Spleen (tissue), 11 donors: ENCODE results near the gene GNL3. TPM values are rescaled to one million over a fixed set of nuclear protein-coding genes. Genes with fewer than 3 reads are reported as not detected.

Experiments used
- DNase-seq: peaks from one replicate; pipeline ENCODE4 v3.0.0-alpha.2; 2020
- H3K27ac ChIP-seq, 8 donors: fragments of 200-600 bp; sonication (generic) in 7 of 8; 1 replicate in 4 of 8; 2 replicates in 4 of 8; pipeline versions ENCODE4 v1.5.0 to v1.8.0; 2016 to 2021; ENCODE audit warnings: inconsistent platforms in 4 of 8, mild to moderate bottlenecking in 4 of 8, moderate library complexity in 1 of 8
- H3K27me3 ChIP-seq, 7 donors: fragments of 200-600 bp; sonication (generic) in 6 of 7; replicated peaks in 1 of 7; 1 replicate in 4 of 7; 2 replicates in 3 of 7; pipeline versions ENCODE4 v1.5.0 to v1.8.0; 2016 to 2021; ENCODE audit warnings: inconsistent platforms in 3 of 7, mild to moderate bottlenecking in 1 of 7
- H3K36me3 ChIP-seq, 6 donors: fragments of 200-600 bp; sonication (generic) in 5 of 6; 1 replicate in 4 of 6; 2 replicates in 2 of 6; pipeline versions ENCODE4 v1.5.0 to v1.8.0; 2016 to 2021; ENCODE audit warnings: inconsistent platforms in 2 of 6
- H3K4me1 ChIP-seq, 6 donors: fragments of 200-600 bp; sonication (generic) in 5 of 6; 1 replicate in 3 of 6; 2 replicates in 3 of 6; pipeline versions ENCODE4 v1.5.0 to v1.8.0; 2016 to 2021; ENCODE audit warnings: inconsistent platforms in 3 of 6
- H3K4me3 ChIP-seq, 8 donors: fragments of 200-600 bp; sonication (generic) in 7 of 8; 1 replicate in 4 of 8; 2 replicates in 4 of 8; pipeline versions ENCODE4 v1.5.0 to v1.8.0; 2016 to 2021; ENCODE audit warnings: inconsistent platforms in 4 of 8, mild to moderate bottlenecking in 4 of 8, moderate library complexity in 2 of 8
- H3K9me3 ChIP-seq, 8 donors: fragments of 200-600 bp; sonication (generic) in 7 of 8; 1 replicate in 4 of 8; 2 replicates in 4 of 8; pipeline versions ENCODE4 v1.5.0 to v1.8.0; 2016 to 2021; ENCODE audit warnings: inconsistent platforms in 4 of 8
- POLR2A ChIP-seq, 3 donors: fragments of 450-650 bp; IDR thresholded peaks; one replicate each; pipeline ENCODE4 v1.5.1; 2017; ENCODE audit warnings: antibody characterized with exemption in 3 of 3, mild to moderate bottlenecking in 1 of 3
- POLR2AphosphoS5 ChIP-seq, 3 donors: sonication (generic); formaldehyde crosslinking; IDR thresholded peaks; one replicate each; pipeline ENCODE4 v1.5.1; 2017; ENCODE audit warnings: antibody characterized with exemption in 3 of 3
- WGBS, 5 donors: extraction: QIAGEN DNeasy Blood & Tissue Kit in 3 of 5; methylation state at CpG; one replicate each; pipeline versions ENCODE4 v1.1.5 to v1.1.7; 2013 to 2018; 5-methylcytosine and 5-hydroxymethylcytosine counted together
- intact Hi-C: fragments of 100-400 bp; cut with DNase I; formaldehyde crosslinking; loops from one replicate; pipeline ENCODE4 v1.15.0; 2023; ENCODE audit warnings: low total_unique reads
- polyA plus RNA-seq, 3 donors: library from polyadenylated mRNA; stranded (reverse); fragments of 200-250 nt; gene quantifications; one replicate each; pipeline ENCODE4 v1.2.1, GENCODE V29; 2013
- total RNA-seq, 7 donors: library from RNA; depleted of rRNA in 3 of 7; stranded (reverse); fragments of >200 nt in 3 of 7; fragmentation: NEBNext Ultra II Directional in 4 of 7; extraction: Animal tissue kit (Norgen Biotek cat#: 25700) in 4 of 7; gene quantifications; one replicate each; pipeline versions ENCODE4 v1.1.0 to v1.2.1, GENCODE V29; 2016 to 2021
- TF ChIP-seq, protein P1 (sequence below), 11 experiments: fragments of 200-600 bp in 7 of 11; fragments of 450-650 bp in 4 of 11; sonication (generic) in 4 of 11; IDR thresholded peaks in 8 of 11; conservative IDR thresholded peaks in 3 of 11; 1 replicate in 7 of 11; 2 replicates in 4 of 11; pipeline versions ENCODE4 v1.4.0 to v1.8.0; 2016 to 2021; ENCODE audit warnings: antibody characterized with exemption in 11 of 11, inconsistent platforms in 4 of 11, mild to moderate bottlenecking in 1 of 11
- donor health status: healthy with polysubstance abuse.
- donor health status: DM: no; HTN: no; CAD: no; lungs with moderate emphysema.
- donor health status: DM: no; HTN: no; CAD: no.
- donor health status: Bipolar disorder and iron deficiency.
- donor health status: healthy.
- donor health status: DM: no; HTN: no; CAD: no.
- donor health status: DM: yes; HTN: yes; CAD: no.

The GNL3 gene
- total and polyA plus RNA-seq, 10 donors, result 49.8 to 87.8 (median 67.7) TPM

DNA sequence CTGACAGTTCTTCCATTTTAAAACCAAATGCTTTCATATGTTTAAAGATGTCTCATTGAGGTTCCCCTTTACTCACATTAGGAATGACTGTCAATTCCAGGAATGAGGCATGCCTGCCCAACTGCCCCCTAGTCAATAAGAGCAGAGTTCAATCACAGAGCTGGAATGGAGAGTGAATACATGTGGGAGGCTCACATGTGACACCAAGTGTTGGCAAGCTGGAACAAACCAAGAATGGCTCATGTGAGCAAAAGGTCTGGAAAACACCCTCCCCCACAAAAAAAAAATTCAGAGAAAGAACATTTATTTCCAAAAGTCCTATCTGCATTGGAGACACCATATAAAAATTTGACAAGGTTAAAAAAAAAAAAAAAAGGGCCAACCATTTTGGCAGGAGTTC lies 3.8 kb upstream of the GNL3 start:
- peaks cover 4 to 58% (median 22%) of the 10 kb centered on the region in 6 donors for H3K36me3 ChIP-seq
- DNase-seq, result no peak
- H3K27me3 ChIP-seq, result no peaks in the 10 kb centered on the region
- H3K4me1 ChIP-seq, result peaks cover 28 to 82% (median 67%) of the 10 kb centered on the region in 6 donors
- peak overlapping the region; percentile 0 to 76 (median 64) for H3K27ac ChIP-seq
- intact Hi-C loops, result no loop called here
- H3K4me3 ChIP-seq, result peak overlapping the region in 1 of 8 donors; percentile 1
- peak in 1 of 3 donors; percentile 48 for TF ChIP-seq POLR2AphosphoS5 (IDR thresholded peaks at IDR 0.05)
- TF ChIP-seq, protein P1, sequence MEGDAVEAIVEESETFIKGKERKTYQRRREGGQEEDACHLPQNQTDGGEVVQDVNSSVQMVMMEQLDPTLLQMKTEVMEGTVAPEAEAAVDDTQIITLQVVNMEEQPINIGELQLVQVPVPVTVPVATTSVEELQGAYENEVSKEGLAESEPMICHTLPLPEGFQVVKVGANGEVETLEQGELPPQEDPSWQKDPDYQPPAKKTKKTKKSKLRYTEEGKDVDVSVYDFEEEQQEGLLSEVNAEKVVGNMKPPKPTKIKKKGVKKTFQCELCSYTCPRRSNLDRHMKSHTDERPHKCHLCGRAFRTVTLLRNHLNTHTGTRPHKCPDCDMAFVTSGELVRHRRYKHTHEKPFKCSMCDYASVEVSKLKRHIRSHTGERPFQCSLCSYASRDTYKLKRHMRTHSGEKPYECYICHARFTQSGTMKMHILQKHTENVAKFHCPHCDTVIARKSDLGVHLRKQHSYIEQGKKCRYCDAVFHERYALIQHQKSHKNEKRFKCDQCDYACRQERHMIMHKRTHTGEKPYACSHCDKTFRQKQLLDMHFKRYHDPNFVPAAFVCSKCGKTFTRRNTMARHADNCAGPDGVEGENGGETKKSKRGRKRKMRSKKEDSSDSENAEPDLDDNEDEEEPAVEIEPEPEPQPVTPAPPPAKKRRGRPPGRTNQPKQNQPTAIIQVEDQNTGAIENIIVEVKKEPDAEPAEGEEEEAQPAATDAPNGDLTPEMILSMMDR (IDR thresholded peaks at IDR 0.05 in 8 of 11, conservative IDR thresholded peaks at IDR 0.05 in 3 of 11), result no peak
- H3K9me3 ChIP-seq, result no peaks in the 10 kb centered on the region

DNA sequence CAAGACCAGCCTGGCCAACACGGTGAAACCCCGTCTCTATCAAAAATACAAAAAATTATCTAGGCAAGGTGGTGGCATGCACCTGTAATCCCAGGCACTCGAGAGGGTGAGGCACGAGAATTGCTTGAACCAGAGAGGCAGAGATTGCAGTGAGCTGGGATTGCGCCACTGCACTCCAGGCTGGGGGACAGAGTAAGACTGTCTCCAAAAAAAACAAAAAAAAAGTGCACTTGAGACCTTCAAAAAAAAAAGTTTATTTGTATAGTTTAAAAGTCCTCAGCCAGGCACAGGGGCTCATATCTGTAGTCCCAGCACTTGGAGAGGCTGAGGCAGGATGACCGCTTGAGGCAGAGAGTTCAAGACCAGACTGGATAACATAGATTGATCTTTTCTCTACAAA lies 2.2 kb upstream of the GNL3 start:
- Histone ChIP-seq H3K4me1 (peaks cover 30 to 94% (median 76%) of the 10 kb centered on the region in 6 donors), H3K27ac (peak overlapping the region in 6 of 8 donors; percentile 13 to 99 (median 52)), H3K9me3 (no peaks in the 10 kb centered on the region), H3K27me3 (no peaks in the 10 kb centered on the region), H3K4me3 (no peak overlapping the region), H3K36me3 (peaks cover under 1 to 58% (median 21%) of the 10 kb centered on the region in 6 donors)
- no peak for DNase-seq
- TF ChIP-seq, protein P1 (IDR thresholded peaks at IDR 0.05 in 8 of 11, conservative IDR thresholded peaks at IDR 0.05 in 3 of 11), result no peak
- TF ChIP-seq POLR2A (IDR thresholded peaks at IDR 0.05) (no peak), POLR2AphosphoS5 (IDR thresholded peaks at IDR 0.05) (no peak)
- 71 to 91% (median 87%) methylated on average over 6 of the region's 6 CpGs for WGBS, 5 donors
- intact Hi-C loops, result no loop called here

DNA sequence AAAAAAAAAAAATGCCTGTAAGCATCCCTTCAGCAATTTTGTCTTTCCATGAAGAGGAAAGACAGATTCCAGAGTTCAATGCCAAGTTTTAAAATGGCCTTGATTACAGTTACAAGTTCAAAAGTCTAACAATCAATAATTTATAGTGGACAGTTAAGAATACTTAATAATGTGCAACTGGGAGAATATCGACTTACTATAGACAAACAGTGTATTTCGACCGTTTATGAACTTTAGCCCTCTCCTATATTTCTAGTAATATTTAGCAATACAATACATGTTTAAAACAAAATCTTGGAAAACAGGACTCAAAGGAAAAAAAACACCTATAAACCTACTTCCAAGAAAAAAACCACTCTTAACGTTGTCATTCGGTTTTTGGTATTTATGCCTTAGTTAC lies 1.6 kb upstream of the GNL3 start:
- no peaks in the 10 kb centered on the region for H3K9me3 ChIP-seq
- no peak for DNase-seq
- peak overlapping the region in 2 of 8 donors; percentile 78 to 82 for H3K4me3 ChIP-seq
- intact Hi-C loops, result no loop called here
- H3K27me3 ChIP-seq, result no peaks in the 10 kb centered on the region
- WGBS, 5 donors, result 58 to 81% (median 72%) methylated on average over 5 of the region's 5 CpGs
- H3K27ac ChIP-seq, result peak overlapping the region in 6 of 8 donors; percentile 13 to 99 (median 98)
- no peak for TF ChIP-seq POLR2A (IDR thresholded peaks at IDR 0.05)
- no peak for TF ChIP-seq POLR2AphosphoS5 (IDR thresholded peaks at IDR 0.05)
- TF ChIP-seq, protein P1 (IDR thresholded peaks at IDR 0.05 in 8 of 11, conservative IDR thresholded peaks at IDR 0.05 in 3 of 11), result no peak
- H3K36me3 ChIP-seq, result peaks cover 3 to 58% (median 23%) of the 10 kb centered on the region in 6 donors
- peaks cover 30 to 88% (median 74%) of the 10 kb centered on the region in 6 donors for H3K4me1 ChIP-seq

DNA sequence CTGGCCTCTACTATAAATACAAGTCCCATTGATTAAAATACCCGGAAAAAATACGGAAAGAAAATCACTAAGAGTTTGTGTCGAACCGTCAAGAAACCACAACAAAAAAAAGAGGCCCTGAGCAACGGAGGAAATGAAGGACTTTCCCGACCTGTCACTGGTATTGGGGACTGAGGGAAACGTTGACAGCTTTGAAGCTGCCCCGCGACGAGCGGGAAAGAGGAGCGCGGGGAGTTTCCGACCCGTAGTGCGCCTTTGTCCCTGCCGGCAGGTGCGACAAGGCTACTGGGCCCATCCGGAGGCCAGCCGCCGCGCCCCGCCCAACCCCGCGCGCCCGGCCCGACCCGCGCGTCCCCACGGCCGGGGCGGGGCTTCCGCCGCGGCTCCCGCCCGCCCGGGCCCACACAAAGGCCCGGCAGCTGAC lies 535 bp upstream of the GNL3 start:
- intact Hi-C loops, result no loop called here
- WGBS, 5 donors, result 0 to 1% (median 1%) methylated on average over 18 to 41 of the region's 41 CpGs
- TF ChIP-seq, protein P1 (IDR thresholded peaks at IDR 0.05 in 8 of 11, conservative IDR thresholded peaks at IDR 0.05 in 3 of 11), result no peak
- peak in 2 of 3 donors; percentile 2 to 10 for TF ChIP-seq POLR2A (IDR thresholded peaks at IDR 0.05)

More for the DNA sequence above, 535 bp upstream of the GNL3 start:
- Histone ChIP-seq H3K4me1 (peaks cover 30 to 86% (median 68%) of the 10 kb centered on the region in 6 donors), H3K9me3 (no peaks in the 10 kb centered on the region), H3K36me3 (peaks cover 6 to 58% (median 32%) of the 10 kb centered on the region in 6 donors), H3K4me3 (peak overlapping the region; percentile 71 to 91 (median 80)), H3K27ac (peak overlapping the region; percentile 90 to 99 (median 98)), H3K27me3 (no peaks in the 10 kb centered on the region)
- DNase-seq, result peak; percentile 95
